Measurements from ENCODE around the gene ARHGAP24.

- no peak for TF ChIP-seq POLR2AphosphoS5 (IDR thresholded peaks at IDR 0.05; ENCODE audit: low read depth, low read length)
- TF ChIP-seq CTCF (IDR thresholded peaks at IDR 0.05) = no peak
- TF ChIP-seq REST (IDR thresholded peaks at IDR 0.05; ENCODE audit: insufficient read depth in 1 of 2, low read depth in 2 of 2, low read length in 1 of 2) = no peak
- no peak for TF ChIP-seq SIN3A (IDR thresholded peaks at IDR 0.05; ENCODE audit: borderline replicate concordance, insufficient read depth, low read depth, low read length)
Measured at GRCh38 chr4:85740431-85740861, 265.5 kb downstream of the ARHGAP24 start.
